Type B pancreatic cell (in vitro differentiated cells): ENCODE data around the gene GFER. TPM values are rescaled to one million over a fixed set of nuclear protein-coding genes. Genes with fewer than 3 reads are reported as not detected.

Experiments
- DNase-seq: peaks from one replicate; pipeline ENCODE4 v3.0.0; 2021; ENCODE audit warnings: mixed read lengths; ENCODE audit not compliant: unreplicated experiment; ENCODE audit errors: extremely low spot score
- H3K27ac Mint-ChIP-seq: 2 replicates; pipeline ENCODE4 v1.8.0; 2021; ENCODE audit warnings: mild to moderate bottlenecking, mixed read lengths
- H3K27me3 Mint-ChIP-seq: 2 replicates; pipeline ENCODE4 v1.8.0; 2021; ENCODE audit warnings: mixed read lengths
- H3K36me3 Mint-ChIP-seq: 2 replicates; pipeline ENCODE4 v1.8.0; 2021; ENCODE audit warnings: mixed read lengths
- H3K4me1 Mint-ChIP-seq: one replicate; pipeline ENCODE4 v1.8.0; 2021; ENCODE audit warnings: mixed read lengths; ENCODE audit not compliant: unreplicated experiment
- H3K4me3 Mint-ChIP-seq: 2 replicates; pipeline ENCODE4 v1.8.0; 2021; ENCODE audit warnings: mild to moderate bottlenecking, mixed read lengths
- H3K9me3 Mint-ChIP-seq: 2 replicates; pipeline ENCODE4 v1.8.0; 2021; ENCODE audit warnings: mixed read lengths
- CTCF ChIP-seq: fragments of 200-600 bp; sonication (generic); conservative IDR thresholded peaks from 2 replicates; pipeline ENCODE4 v1.5.0; 2021; ENCODE audit warnings: antibody characterized with exemption, mild to moderate bottlenecking
- total RNA-seq: library from RNA; stranded (reverse); gene quantifications from 2 replicates; pipeline ENCODE4 v1.2.1, GENCODE V29; 2021; ENCODE audit warnings: low replicate concordance

The GFER gene
- total RNA-seq, 1 donor from 2014 or later = 31.6 TPM

GRCh38 chr16:1984347-1985225 lies 593 bp downstream of the GFER start:
- H3K36me3 Mint-ChIP-seq = peaks cover 4% of the 10 kb centered on the region
- DNase-seq = no peak
- H3K27me3 Mint-ChIP-seq = peaks cover 54% of the 10 kb centered on the region
- peaks cover 11% of the 10 kb centered on the region for H3K4me1 Mint-ChIP-seq
- peak overlapping the region; percentile 89 for H3K4me3 Mint-ChIP-seq
- TF ChIP-seq CTCF = no peak
- H3K9me3 Mint-ChIP-seq = no peaks in the 10 kb centered on the region
- peak overlapping the region; percentile 62 for H3K27ac Mint-ChIP-seq

GRCh38 chr16:1985466-1986150 lies 1.6 kb downstream of the GFER start:
- Mint-ChIP-seq H3K27ac (peak overlapping the region; percentile 62), H3K4me3 (peak overlapping the region; percentile 89), H3K27me3 (peaks cover 43% of the 10 kb centered on the region), H3K9me3 (no peaks in the 10 kb centered on the region), H3K4me1 (peaks cover 11% of the 10 kb centered on the region), H3K36me3 (peaks cover 4% of the 10 kb centered on the region)
- DNase-seq = no peak
- no peak for TF ChIP-seq CTCF

GRCh38 chr16:1987198-1987597 lies 3.2 kb downstream of the GFER start:
- H3K4me3 Mint-ChIP-seq = no peak overlapping the region
- H3K9me3 Mint-ChIP-seq = no peaks in the 10 kb centered on the region
- H3K27ac Mint-ChIP-seq = no peak overlapping the region
- peaks cover 37% of the 10 kb centered on the region for H3K27me3 Mint-ChIP-seq
- no peak for DNase-seq
- H3K4me1 Mint-ChIP-seq = peaks cover 11% of the 10 kb centered on the region
- TF ChIP-seq CTCF = no peak
- H3K36me3 Mint-ChIP-seq = peaks cover 4% of the 10 kb centered on the region

GRCh38 chr16:1989209-1990100 lies 5.5 kb downstream of the GFER start, which contains the start of gene SYNGR3:
SYNGR3 (plus strand) TSS chr16:1989970; CDS start chr16:1990103, 133 bp downstream.
- no peak for TF ChIP-seq CTCF
- H3K4me1 Mint-ChIP-seq = peaks cover 6% of the 10 kb centered on the region
- H3K4me3 Mint-ChIP-seq = peak within 1 kb of the TSS; percentile 83
- H3K36me3 Mint-ChIP-seq = peaks cover 4% of the 10 kb centered on the region
- no peak for DNase-seq
- no peaks in the 10 kb centered on the region for H3K9me3 Mint-ChIP-seq
- H3K27me3 Mint-ChIP-seq = peaks cover 32% of the 10 kb centered on the region
- peak within 1 kb of the TSS; percentile 67 for H3K27ac Mint-ChIP-seq

- peaks cover 2% of the 10 kb centered on the region for H3K4me1 Mint-ChIP-seq
- H3K36me3 Mint-ChIP-seq = peaks cover 4% of the 10 kb centered on the region
- no peak for TF ChIP-seq CTCF
- no peak overlapping the region for H3K27ac Mint-ChIP-seq
- H3K4me3 Mint-ChIP-seq = no peak overlapping the region
- H3K27me3 Mint-ChIP-seq = peaks cover 32% of the 10 kb centered on the region
- H3K9me3 Mint-ChIP-seq = no peaks in the 10 kb centered on the region
- DNase-seq = no peak
These were observed 6.0 kb downstream of the GFER start for GRCh38 chr16:1990101-1990350.
